Neural progenitor cell (in vitro differentiated cells): Measurements from ENCODE around the gene MYO16. TPM values are rescaled to one million over a fixed set of nuclear protein-coding genes. Genes with fewer than 3 reads are reported as not detected.
A peak's percentile ranks its signal among the peaks of the same experiment; 100 is the strongest.

ENCODE experiments used
- DNase-seq: peaks from one replicate; pipeline ENCODE4 v3.0.0-alpha.2; 2016; ENCODE audit warnings: low spot score
- H2AFZ ChIP-seq: fragments of 200-600 bp; sonication (generic); replicated peaks from 2 replicates; pipeline ENCODE4 v1.6.1; 2016; ENCODE audit warnings: antibody characterized with exemption
- H3F3A ChIP-seq: fragments of 200-600 bp; sonication (generic); 2 replicates; pipeline ENCODE4 v1.6.1; 2016; ENCODE audit warnings: antibody characterized with exemption, low read depth
- H3K27ac ChIP-seq: fragments of 200-600 bp; sonication (generic); 2 replicates; pipeline ENCODE4 v1.5.1; 2016; ENCODE audit warnings: mild to moderate bottlenecking
- H3K27me3 ChIP-seq: fragments of 200-600 bp; sonication (generic); 2 replicates; pipeline ENCODE4 v1.6.1; 2016; ENCODE audit warnings: mild to moderate bottlenecking, moderate library complexity
- H3K36me3 ChIP-seq: fragments of 200-600 bp; sonication (generic); 2 replicates; pipeline ENCODE4 v1.5.1; 2016
- H3K4me1 ChIP-seq: fragments of 200-600 bp; sonication (generic); 2 replicates; pipeline ENCODE4 v1.6.1; 2016; ENCODE audit warnings: mixed run types
- H3K4me2 ChIP-seq: fragments of 200-600 bp; sonication (generic); 2 replicates; pipeline ENCODE4 v1.6.1; 2016
- H3K4me3 ChIP-seq: fragments of 200-600 bp; sonication (generic); 2 replicates; pipeline ENCODE4 v1.5.1; 2016
- H3K79me2 ChIP-seq: fragments of 200-600 bp; sonication (generic); 2 replicates; pipeline ENCODE4 v1.6.1; 2016; ENCODE audit warnings: low read depth
- H3K9ac ChIP-seq: fragments of 200-600 bp; sonication (generic); 2 replicates; pipeline ENCODE4 v1.6.1; 2016
- H3K9me3 ChIP-seq: fragments of 200-600 bp; sonication (generic); 2 replicates; pipeline ENCODE4 v1.5.1; 2016; ENCODE audit warnings: low read depth
- H4K20me1 ChIP-seq: fragments of 200-600 bp; sonication (generic); 2 replicates; pipeline ENCODE4 v1.6.1; 2016; ENCODE audit warnings: low read depth
- H3K27ac Mint-ChIP-seq: 3 replicates; pipeline ENCODE4 v1.8.0; 2021; ENCODE audit warnings: mixed read lengths
- H3K27me3 Mint-ChIP-seq: 2 replicates; pipeline ENCODE4 v1.8.0; 2022; ENCODE audit warnings: low read depth, mild to moderate bottlenecking, inconsistent platforms, moderate library complexity, mixed read lengths; ENCODE audit not compliant: insufficient read depth
- H3K36me3 Mint-ChIP-seq: 3 replicates; pipeline ENCODE4 v1.8.0; 2021; ENCODE audit warnings: mixed read lengths
- H3K4me1 Mint-ChIP-seq: 3 replicates; pipeline ENCODE4 v1.8.0; 2021; ENCODE audit warnings: mixed read lengths
- H3K4me3 Mint-ChIP-seq: 3 replicates; pipeline ENCODE4 v1.8.0; 2021; ENCODE audit warnings: mild to moderate bottlenecking, moderate library complexity, mixed read lengths
- H3K9me3 Mint-ChIP-seq: 3 replicates; pipeline ENCODE4 v1.8.0; 2020; ENCODE audit warnings: mixed read lengths
- EZH2 ChIP-seq: fragments of 200-600 bp; sonication (generic); IDR thresholded peaks from 2 replicates; pipeline ENCODE4 v1.6.1; 2017; ENCODE audit warnings: antibody characterized with exemption, mild to moderate bottlenecking, moderate library complexity
- EZH2phosphoT487 ChIP-seq: fragments of 200-600 bp; sonication (generic); IDR thresholded peaks from 2 replicates; pipeline ENCODE4 v1.6.1; 2017; ENCODE audit warnings: antibody characterized with exemption
- total RNA-seq: library from RNA; depleted of rRNA; stranded (reverse); fragments of >200 nt; gene quantifications from 2 replicates; pipeline ENCODE4 v1.2.3, GENCODE V29; 2015; ENCODE audit warnings: low replicate concordance
- TF ChIP-seq, protein P1 (sequence below): fragments of 200-600 bp; sonication (generic); IDR thresholded peaks from 2 replicates; pipeline ENCODE4 v1.5.1; 2017; ENCODE audit warnings: antibody characterized with exemption, mild to moderate bottlenecking

Gene MYO16
- total RNA-seq, 1 donor from 2014 or later: 0.41 TPM

DNA sequence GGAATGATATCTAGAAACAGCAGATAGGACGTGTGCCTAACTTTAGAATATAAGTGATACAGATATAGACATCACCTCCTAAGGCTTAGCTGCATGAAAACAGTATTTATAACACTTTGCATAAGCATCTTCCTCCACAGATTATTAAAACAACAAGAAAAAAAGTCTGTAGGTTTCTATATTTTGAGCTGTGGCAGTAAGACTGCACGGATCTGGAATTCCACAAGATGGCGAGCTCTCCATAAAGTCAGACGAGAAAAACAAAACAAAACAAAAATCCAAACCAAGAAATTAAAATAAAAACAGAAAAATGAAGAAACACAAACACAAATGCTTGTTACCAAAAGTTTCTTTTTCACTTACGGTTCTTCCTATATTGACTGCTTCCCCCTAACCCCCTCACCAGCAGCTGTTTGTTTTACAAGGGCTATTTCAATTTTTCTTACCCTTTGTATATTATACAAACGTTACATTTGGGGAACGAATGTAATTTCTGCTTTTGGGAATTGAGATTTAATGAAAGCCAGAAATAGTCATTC lies 285.8 kb downstream of the MYO16 start:
- Histone ChIP-seq H3K4me3 (no peak overlapping the region), H3K27me3 (no peaks in the 10 kb centered on the region), H3K36me3 (no peaks in the 10 kb centered on the region), H3K4me2 (no peak overlapping the region), H3K27ac (no peak overlapping the region), H3K4me1 (no peaks in the 10 kb centered on the region), H3F3A (no peaks in the 10 kb centered on the region), H3K9me3 (no peaks in the 10 kb centered on the region), H2AFZ (no peak overlapping the region), H3K9ac (no peak overlapping the region), H3K79me2 (no peaks in the 10 kb centered on the region), H4K20me1 (no peaks in the 10 kb centered on the region)
- Mint-ChIP-seq H3K27me3 (no peaks in the 10 kb centered on the region), H3K36me3 (no peaks in the 10 kb centered on the region), H3K4me1 (peaks cover 22% of the 10 kb centered on the region), H3K4me3 (no peak overlapping the region), H3K27ac (no peak overlapping the region), H3K9me3 (no peaks in the 10 kb centered on the region)
- no peak for DNase-seq
- TF ChIP-seq EZH2: no peak
- no peak for TF ChIP-seq EZH2phosphoT487
- TF ChIP-seq, protein P1, sequence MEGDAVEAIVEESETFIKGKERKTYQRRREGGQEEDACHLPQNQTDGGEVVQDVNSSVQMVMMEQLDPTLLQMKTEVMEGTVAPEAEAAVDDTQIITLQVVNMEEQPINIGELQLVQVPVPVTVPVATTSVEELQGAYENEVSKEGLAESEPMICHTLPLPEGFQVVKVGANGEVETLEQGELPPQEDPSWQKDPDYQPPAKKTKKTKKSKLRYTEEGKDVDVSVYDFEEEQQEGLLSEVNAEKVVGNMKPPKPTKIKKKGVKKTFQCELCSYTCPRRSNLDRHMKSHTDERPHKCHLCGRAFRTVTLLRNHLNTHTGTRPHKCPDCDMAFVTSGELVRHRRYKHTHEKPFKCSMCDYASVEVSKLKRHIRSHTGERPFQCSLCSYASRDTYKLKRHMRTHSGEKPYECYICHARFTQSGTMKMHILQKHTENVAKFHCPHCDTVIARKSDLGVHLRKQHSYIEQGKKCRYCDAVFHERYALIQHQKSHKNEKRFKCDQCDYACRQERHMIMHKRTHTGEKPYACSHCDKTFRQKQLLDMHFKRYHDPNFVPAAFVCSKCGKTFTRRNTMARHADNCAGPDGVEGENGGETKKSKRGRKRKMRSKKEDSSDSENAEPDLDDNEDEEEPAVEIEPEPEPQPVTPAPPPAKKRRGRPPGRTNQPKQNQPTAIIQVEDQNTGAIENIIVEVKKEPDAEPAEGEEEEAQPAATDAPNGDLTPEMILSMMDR: peak; percentile 66

DNA sequence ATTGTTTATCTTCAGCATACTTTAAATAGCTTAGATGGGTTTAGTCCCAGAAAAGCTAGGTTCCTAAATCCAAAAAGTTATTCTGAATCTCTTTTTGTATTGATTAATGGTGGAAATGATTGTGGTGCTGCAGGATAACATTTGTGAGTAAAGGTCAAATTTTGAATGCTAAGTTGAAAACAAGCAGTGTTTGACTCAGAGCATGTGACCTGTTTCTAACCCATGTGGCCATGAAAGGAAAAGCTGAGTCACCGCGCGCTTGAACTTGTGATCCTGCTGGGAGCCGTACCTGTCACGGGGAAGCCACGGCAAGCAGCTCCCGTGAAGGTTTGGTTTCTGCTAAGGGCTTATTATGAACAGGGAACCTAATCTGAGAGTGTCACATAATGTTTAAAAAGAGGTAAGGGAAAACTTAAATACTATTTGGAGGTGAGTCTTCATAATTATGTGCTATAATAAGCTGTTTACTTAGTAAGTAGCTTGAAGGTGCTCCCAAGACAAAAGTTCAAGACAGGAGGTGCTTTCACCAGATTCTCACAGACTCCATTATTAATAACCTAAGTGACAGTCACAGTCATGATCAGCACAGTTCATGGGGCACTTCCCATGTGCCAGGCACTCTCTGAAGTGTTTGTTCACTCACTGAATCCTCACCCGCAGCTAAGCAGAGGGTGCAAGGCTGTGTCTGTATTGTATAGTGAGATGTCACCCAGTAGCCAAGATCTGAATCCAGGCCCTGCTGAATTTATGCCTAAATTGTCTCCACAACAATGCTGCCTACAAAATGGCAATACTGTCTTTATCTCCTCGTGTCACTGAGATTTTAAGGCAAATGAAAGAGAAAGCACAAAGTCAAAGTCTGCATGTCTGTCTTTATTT lies 286.5 kb downstream of the MYO16 start:
- DNase-seq: no peak
- peaks cover 22% of the 10 kb centered on the region for H3K4me1 Mint-ChIP-seq
- Histone ChIP-seq H3K4me2 (no peak overlapping the region), H3K27ac (no peak overlapping the region), H3K9me3 (no peaks in the 10 kb centered on the region), H3K4me1 (no peaks in the 10 kb centered on the region), H3K79me2 (no peaks in the 10 kb centered on the region), H3K36me3 (no peaks in the 10 kb centered on the region), H3K9ac (no peak overlapping the region), H3F3A (no peaks in the 10 kb centered on the region), H2AFZ (no peak overlapping the region), H3K4me3 (no peak overlapping the region), H3K27me3 (no peaks in the 10 kb centered on the region), H4K20me1 (no peaks in the 10 kb centered on the region)
- H3K27ac Mint-ChIP-seq: no peak overlapping the region
- no peak overlapping the region for H3K4me3 Mint-ChIP-seq
- TF ChIP-seq, protein P1: no peak
- TF ChIP-seq EZH2phosphoT487: no peak
- no peak for TF ChIP-seq EZH2
- no peaks in the 10 kb centered on the region for H3K36me3 Mint-ChIP-seq
- no peaks in the 10 kb centered on the region for H3K27me3 Mint-ChIP-seq
- no peaks in the 10 kb centered on the region for H3K9me3 Mint-ChIP-seq

GRCh38 chr13:108917581-108917980 lies 288.2 kb downstream of the MYO16 start:
- DNase-seq: no peak
- H3K27ac Mint-ChIP-seq: no peak overlapping the region

More at GRCh38 chr13:108917581-108917980, 288.2 kb downstream of the MYO16 start:
- H3K36me3 ChIP-seq: no peaks in the 10 kb centered on the region
- H4K20me1 ChIP-seq: no peaks in the 10 kb centered on the region
- H3K4me3 Mint-ChIP-seq: no peak overlapping the region
- H3K79me2 ChIP-seq: no peaks in the 10 kb centered on the region
- no peak overlapping the region for H3K27ac ChIP-seq
- no peaks in the 10 kb centered on the region for H3K9me3 Mint-ChIP-seq
- no peaks in the 10 kb centered on the region for H3K27me3 ChIP-seq
- no peaks in the 10 kb centered on the region for H3K4me1 ChIP-seq
- H3K27me3 Mint-ChIP-seq: no peaks in the 10 kb centered on the region
- no peaks in the 10 kb centered on the region for H3F3A ChIP-seq
- H3K36me3 Mint-ChIP-seq: no peaks in the 10 kb centered on the region
- TF ChIP-seq EZH2phosphoT487 (no peak), EZH2 (no peak)
- TF ChIP-seq, protein P1: no peak
- H3K4me1 Mint-ChIP-seq: peaks cover 22% of the 10 kb centered on the region
- H3K4me2 ChIP-seq: no peak overlapping the region
- no peak overlapping the region for H2AFZ ChIP-seq
- no peak overlapping the region for H3K9ac ChIP-seq
- no peaks in the 10 kb centered on the region for H3K9me3 ChIP-seq
- no peak overlapping the region for H3K4me3 ChIP-seq
